ENCODE results near the gene CD200.

CD200 gene

GRCh38 chr3:112360561-112360960 is 27.6 kb downstream of the CD200 start:
- H3K4me1 Mint-ChIP-seq: peaks cover 32 to 40% of the 10 kb centered on the region in 2 donors
- ATAC-seq (replicated peaks) (no peak), DNase-seq (no peak)
- peaks cover 26 to 64% of the 10 kb centered on the region in 2 donors for H3K36me3 Mint-ChIP-seq
- H3K4me3 Mint-ChIP-seq: no peak overlapping the region
- H3K27ac Mint-ChIP-seq: no peak overlapping the region
- H3K9me3 Mint-ChIP-seq: no peaks in the 10 kb centered on the region
- H3K27me3 Mint-ChIP-seq: no peaks in the 10 kb centered on the region

DNA sequence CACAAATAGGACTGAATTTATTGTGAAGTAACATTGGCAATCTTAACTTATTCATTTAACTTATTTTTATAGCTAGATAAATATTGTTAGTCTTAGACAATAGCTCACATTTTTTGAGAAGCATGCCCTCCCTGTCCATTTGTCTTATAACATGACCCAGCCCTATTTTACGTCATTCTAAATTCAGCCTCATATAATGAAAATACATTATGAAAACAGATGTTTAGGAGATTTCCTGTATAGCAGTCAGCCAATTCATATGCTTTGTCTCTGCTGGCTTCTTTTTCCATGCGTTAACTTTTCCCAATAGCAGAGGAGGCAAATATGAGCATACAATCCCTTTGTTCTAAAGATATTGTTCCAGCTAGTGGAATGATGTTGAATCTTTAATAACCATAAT is 29.3 kb downstream of the CD200 start:
- Mint-ChIP-seq H3K9me3 (no peaks in the 10 kb centered on the region), H3K27ac (no peak overlapping the region), H3K4me1 (peaks cover 37 to 50% of the 10 kb centered on the region in 2 donors), H3K27me3 (no peaks in the 10 kb centered on the region), H3K36me3 (peaks cover 30 to 65% of the 10 kb centered on the region in 2 donors), H3K4me3 (no peak overlapping the region)
- DNase-seq (no peak), ATAC-seq (replicated peaks) (no peak)

- Mint-ChIP-seq H3K4me1 (peaks cover 26 to 29% of the 10 kb centered on the region in 2 donors), H3K36me3 (peaks cover 25 to 59% of the 10 kb centered on the region in 2 donors), H3K27me3 (no peaks in the 10 kb centered on the region), H3K9me3 (no peaks in the 10 kb centered on the region), H3K27ac (peak overlapping the region; percentile 25), H3K4me3 (peak overlapping the region; percentile 47 to 63)
- DNase-seq: no peak
- ATAC-seq (replicated peaks): peak; percentile 77 to 80
These were observed 31.3 kb downstream of the CD200 start for GRCh38 chr3:112364291-112364690.

DNA sequence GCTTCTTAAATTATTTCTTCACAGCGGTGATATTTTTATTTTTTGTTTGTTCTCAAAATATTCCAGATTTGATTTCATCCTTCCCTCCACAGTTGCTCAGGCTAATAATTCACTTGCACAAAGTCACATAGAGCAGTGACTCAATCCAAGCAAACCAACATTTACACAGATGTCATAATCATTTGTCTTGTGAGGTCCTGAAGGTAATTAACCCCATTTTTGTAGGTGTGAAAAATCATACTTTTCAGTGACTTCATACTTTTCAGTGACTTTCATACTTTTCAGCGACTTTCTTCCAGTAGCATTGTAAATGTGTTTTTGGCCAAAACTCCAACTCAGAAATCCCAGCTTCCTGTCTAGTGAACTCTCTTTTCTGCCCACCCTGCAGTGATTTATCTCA is 32.1 kb downstream of the CD200 start:
- H3K4me1 Mint-ChIP-seq: peaks cover 24 to 29% of the 10 kb centered on the region in 2 donors
- no peak for DNase-seq
- H3K36me3 Mint-ChIP-seq: peaks cover 25 to 55% of the 10 kb centered on the region in 2 donors
- ATAC-seq (replicated peaks): no peak
- H3K27me3 Mint-ChIP-seq: no peaks in the 10 kb centered on the region
- H3K27ac Mint-ChIP-seq: peak overlapping the region; percentile 25
- H3K9me3 Mint-ChIP-seq: no peaks in the 10 kb centered on the region
- peak overlapping the region in 1 of 2 donors; percentile 18 for H3K4me3 Mint-ChIP-seq

- peaks cover 25 to 54% of the 10 kb centered on the region in 2 donors for H3K36me3 Mint-ChIP-seq
- H3K4me1 Mint-ChIP-seq: peaks cover 24 to 29% of the 10 kb centered on the region in 2 donors
- H3K4me3 Mint-ChIP-seq: no peak overlapping the region
- no peaks in the 10 kb centered on the region for H3K27me3 Mint-ChIP-seq
- no peaks in the 10 kb centered on the region for H3K9me3 Mint-ChIP-seq
- DNase-seq: no peak
- no peak for ATAC-seq (replicated peaks)
- H3K27ac Mint-ChIP-seq: peak overlapping the region; percentile 25
These were observed 32.7 kb downstream of the CD200 start for GRCh38 chr3:112365636-112366035.

GRCh38 chr3:112366522-112366921 is 33.6 kb downstream of the CD200 start:
- peaks cover 21 to 51% of the 10 kb centered on the region in 2 donors for H3K36me3 Mint-ChIP-seq
- DNase-seq (no peak), ATAC-seq (replicated peaks) (no peak)
- H3K4me1 Mint-ChIP-seq: peaks cover 26 to 35% of the 10 kb centered on the region in 2 donors
- peak overlapping the region; percentile 88 for H3K27ac Mint-ChIP-seq
- H3K27me3 Mint-ChIP-seq: no peaks in the 10 kb centered on the region
- no peaks in the 10 kb centered on the region for H3K9me3 Mint-ChIP-seq
- H3K4me3 Mint-ChIP-seq: peak overlapping the region in 1 of 2 donors; percentile 27

DNA sequence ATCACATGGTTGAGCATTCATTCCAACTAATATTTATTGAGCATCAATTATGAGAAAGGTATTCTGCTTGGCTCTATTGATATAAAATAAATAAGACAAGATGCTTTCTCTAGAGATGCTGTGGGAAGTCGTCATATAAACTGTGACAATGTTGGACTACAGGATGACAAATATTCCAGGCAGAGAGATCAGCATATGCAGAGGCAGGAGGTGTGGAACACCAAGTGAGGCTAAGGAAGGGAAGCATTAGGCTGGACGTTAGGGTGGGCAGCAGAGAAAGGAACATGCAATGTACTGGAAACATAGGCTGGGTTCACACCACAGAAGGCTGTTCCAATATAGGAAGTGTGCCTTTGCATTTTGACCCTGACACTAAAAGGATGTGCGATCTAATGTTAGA is 38.6 kb downstream of the CD200 start:
- Mint-ChIP-seq H3K27me3 (no peaks in the 10 kb centered on the region), H3K36me3 (peaks cover 3 to 35% of the 10 kb centered on the region in 2 donors), H3K4me3 (no peak overlapping the region), H3K4me1 (peaks cover 24 to 38% of the 10 kb centered on the region in 2 donors), H3K9me3 (peaks cover 4% of the 10 kb centered on the region in 2 donors), H3K27ac (no peak overlapping the region)
- ATAC-seq (replicated peaks): no peak
- DNase-seq: no peak

DNA sequence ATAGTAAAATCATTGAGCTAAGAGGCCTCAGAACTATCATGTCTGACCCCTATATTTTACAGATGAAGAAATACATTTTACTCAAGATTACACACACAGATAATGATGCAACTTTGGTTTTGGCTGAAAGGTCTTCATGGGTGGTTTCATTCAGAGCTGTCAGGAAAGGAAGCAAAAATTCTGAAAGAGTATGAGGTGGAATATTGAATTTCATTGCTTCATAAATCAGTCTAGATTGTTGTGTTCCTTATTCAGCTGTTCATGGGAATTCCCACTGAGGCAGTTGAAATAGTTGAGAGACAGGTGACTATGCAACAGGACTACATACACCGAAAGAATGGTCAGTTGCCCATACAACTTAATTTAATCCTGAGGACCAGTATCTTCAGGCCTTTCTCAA is 39.4 kb downstream of the CD200 start:
- Mint-ChIP-seq H3K36me3 (peaks cover under 1 to 31% of the 10 kb centered on the region in 2 donors), H3K4me3 (no peak overlapping the region), H3K27ac (no peak overlapping the region), H3K4me1 (peaks cover 26 to 43% of the 10 kb centered on the region in 2 donors), H3K27me3 (no peaks in the 10 kb centered on the region), H3K9me3 (peaks cover 4% of the 10 kb centered on the region in 2 donors)
- ATAC-seq (replicated peaks) (no peak), DNase-seq (no peak)

- Mint-ChIP-seq H3K9me3 (peaks cover 4% of the 10 kb centered on the region in 2 donors), H3K27ac (no peak overlapping the region), H3K4me1 (peaks cover 30 to 54% of the 10 kb centered on the region in 2 donors), H3K27me3 (no peaks in the 10 kb centered on the region), H3K4me3 (no peak overlapping the region), H3K36me3 (peaks cover 0 to 26% of the 10 kb centered on the region in 2 donors)
- ATAC-seq (replicated peaks) (no peak), DNase-seq (no peak)
These were observed 40.5 kb downstream of the CD200 start for GRCh38 chr3:112373476-112373875.

- H3K27ac Mint-ChIP-seq: no peak overlapping the region
- ATAC-seq (replicated peaks) (no peak), DNase-seq (no peak)
- H3K27me3 Mint-ChIP-seq: no peaks in the 10 kb centered on the region
- peaks cover 4% of the 10 kb centered on the region in 2 donors for H3K9me3 Mint-ChIP-seq
- peaks cover 0 to 23% of the 10 kb centered on the region in 2 donors for H3K36me3 Mint-ChIP-seq
- H3K4me3 Mint-ChIP-seq: no peak overlapping the region
- H3K4me1 Mint-ChIP-seq: peaks cover 30 to 55% of the 10 kb centered on the region in 2 donors
These were observed 41.0 kb downstream of the CD200 start for GRCh38 chr3:112373924-112374323.

GRCh38 chr3:112374333-112374734 is 41.4 kb downstream of the CD200 start:
- peaks cover 0 to 23% of the 10 kb centered on the region in 2 donors for H3K36me3 Mint-ChIP-seq
- peaks cover 33 to 59% of the 10 kb centered on the region in 2 donors for H3K4me1 Mint-ChIP-seq
- DNase-seq (no peak), ATAC-seq (replicated peaks) (no peak)
- no peak overlapping the region for H3K4me3 Mint-ChIP-seq
- no peaks in the 10 kb centered on the region for H3K27me3 Mint-ChIP-seq
- H3K9me3 Mint-ChIP-seq: peaks cover 4% of the 10 kb centered on the region in 2 donors
- no peak overlapping the region for H3K27ac Mint-ChIP-seq

DNA sequence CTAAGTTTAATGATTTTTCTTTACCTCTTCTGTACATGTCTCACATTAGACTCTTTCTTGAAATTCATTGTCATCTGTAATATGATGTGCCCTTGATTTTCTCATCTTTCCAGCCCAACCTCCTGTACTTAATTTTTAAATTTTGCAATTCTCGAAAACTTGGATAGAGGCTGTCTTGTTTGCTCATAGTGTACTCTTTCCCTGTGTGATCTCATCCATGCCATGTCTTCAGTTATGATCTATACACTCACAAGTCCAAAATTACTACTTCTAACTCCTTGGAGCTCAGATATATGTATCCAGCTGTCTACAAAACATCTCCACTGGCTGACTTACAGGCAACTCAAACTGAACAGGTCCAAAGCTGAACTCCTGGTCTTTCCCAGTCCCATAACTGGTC is 42.2 kb downstream of the CD200 start:
- Mint-ChIP-seq H3K4me1 (peaks cover 38 to 67% of the 10 kb centered on the region in 2 donors), H3K9me3 (peaks cover 4% of the 10 kb centered on the region in 2 donors), H3K4me3 (no peak overlapping the region), H3K27me3 (no peaks in the 10 kb centered on the region), H3K27ac (no peak overlapping the region), H3K36me3 (peaks cover 0 to 23% of the 10 kb centered on the region in 2 donors)
- DNase-seq (no peak), ATAC-seq (replicated peaks) (no peak)

- peaks cover 0 to 19% of the 10 kb centered on the region in 2 donors for H3K36me3 Mint-ChIP-seq
- H3K9me3 Mint-ChIP-seq: peaks cover 4% of the 10 kb centered on the region in 2 donors
- H3K4me3 Mint-ChIP-seq: no peak overlapping the region
- DNase-seq: no peak
- H3K27ac Mint-ChIP-seq: no peak overlapping the region
- H3K4me1 Mint-ChIP-seq: peaks cover 38 to 74% of the 10 kb centered on the region in 2 donors
- no peak for ATAC-seq (replicated peaks)
- no peaks in the 10 kb centered on the region for H3K27me3 Mint-ChIP-seq
These were observed 43.4 kb downstream of the CD200 start for GRCh38 chr3:112376241-112376911.

DNA sequence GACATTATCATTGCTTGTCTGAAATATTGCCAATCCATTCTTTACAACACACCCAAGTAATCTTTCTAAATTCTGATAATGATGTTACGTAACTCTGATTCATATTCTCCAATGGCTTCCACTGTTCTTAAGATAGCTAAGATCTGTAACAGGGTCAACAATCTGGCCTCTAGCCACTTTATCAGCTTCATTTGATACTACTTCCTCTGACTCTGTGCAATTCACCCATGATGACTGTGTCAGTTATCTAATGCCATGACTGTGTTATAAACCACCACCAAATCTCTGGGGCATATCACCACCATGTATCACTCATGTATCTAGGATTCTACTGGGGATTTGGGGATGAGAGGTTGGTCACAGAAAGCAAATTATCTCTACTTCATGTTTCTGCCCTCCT is 44.0 kb downstream of the CD200 start:
- ATAC-seq (replicated peaks): peak; percentile 31 to 43
- H3K27me3 Mint-ChIP-seq: no peaks in the 10 kb centered on the region

GRCh38 chr3:112377568-112378071 is 44.7 kb downstream of the CD200 start:
- H3K27ac Mint-ChIP-seq: peak overlapping the region; percentile 28
- ATAC-seq (replicated peaks) (no peak), DNase-seq (no peak)
- peaks cover 0 to 16% of the 10 kb centered on the region in 2 donors for H3K36me3 Mint-ChIP-seq
- H3K9me3 Mint-ChIP-seq: peaks cover 4 to 6% of the 10 kb centered on the region in 2 donors
- H3K4me3 Mint-ChIP-seq: no peak overlapping the region
- no peaks in the 10 kb centered on the region for H3K27me3 Mint-ChIP-seq
- peaks cover 43 to 75% of the 10 kb centered on the region in 2 donors for H3K4me1 Mint-ChIP-seq

More for the DNA sequence above, 44.0 kb downstream of the CD200 start:
- peaks cover 4 to 5% of the 10 kb centered on the region in 2 donors for H3K9me3 Mint-ChIP-seq
- no peak for DNase-seq
- H3K36me3 Mint-ChIP-seq: peaks cover 0 to 14% of the 10 kb centered on the region in 2 donors
- H3K4me3 Mint-ChIP-seq: no peak overlapping the region
- H3K4me1 Mint-ChIP-seq: peaks cover 38 to 74% of the 10 kb centered on the region in 2 donors
- no peak overlapping the region for H3K27ac Mint-ChIP-seq

All from stimulated activated naive B cell treated with anti-CD40 and anti-IgM and Interleukin-4, amounts not matched to agents 10 μg/mL and 1 μg/mL and 100 μg/mL, for 72 hours (primary cell).